Ishikawa (cell line): ENCODE measurements around the gene NMNAT3.

Source experiments
- CEBPB ChIP-seq: IDR thresholded peaks from 2 replicates; pipeline ENCODE4 v1.6.1; 2012
- CREB1 ChIP-seq: IDR thresholded peaks from 2 replicates; pipeline ENCODE4 v1.6.1; 2012; ENCODE audit warnings: low read depth
- EP300 ChIP-seq: IDR thresholded peaks from 2 replicates; pipeline ENCODE4 v1.6.1; 2012; ENCODE audit warnings: borderline replicate concordance
- FOXM1 ChIP-seq: IDR thresholded peaks from 2 replicates; pipeline ENCODE4 v1.6.1; 2012; ENCODE audit warnings: low read depth, borderline replicate concordance
- NFIC ChIP-seq: IDR thresholded peaks from 2 replicates; pipeline ENCODE4 v1.6.1; 2012
- RAD21 ChIP-seq: IDR thresholded peaks from 2 replicates; pipeline ENCODE4 v1.6.1; 2012; ENCODE audit warnings: low read depth
- TAF1 ChIP-seq: IDR thresholded peaks from 2 replicates; pipeline ENCODE4 v1.6.1; 2012; ENCODE audit warnings: low read depth, mild to moderate bottlenecking
- TCF12 ChIP-seq: IDR thresholded peaks from 2 replicates; pipeline ENCODE4 v1.6.1; 2012; ENCODE audit warnings: low read depth
- YY1 ChIP-seq: IDR thresholded peaks from 2 replicates; pipeline ENCODE4 v1.6.1; 2012; ENCODE audit warnings: low read depth
- ZBTB7A ChIP-seq: IDR thresholded peaks from 2 replicates; pipeline ENCODE4 v1.6.1; 2012; ENCODE audit warnings: low read depth
- TF ChIP-seq, protein P1 (sequence below): IDR thresholded peaks from 2 replicates; pipeline ENCODE4 v1.6.1; 2012
- TF ChIP-seq, protein P2 (sequence below): IDR thresholded peaks from 2 replicates; pipeline ENCODE4 v1.6.1; 2012
- TF ChIP-seq, protein P3 (sequence below): IDR thresholded peaks from 2 replicates; pipeline ENCODE4 v1.6.1; 2012; ENCODE audit warnings: low read depth, mild to moderate bottlenecking

DNA sequence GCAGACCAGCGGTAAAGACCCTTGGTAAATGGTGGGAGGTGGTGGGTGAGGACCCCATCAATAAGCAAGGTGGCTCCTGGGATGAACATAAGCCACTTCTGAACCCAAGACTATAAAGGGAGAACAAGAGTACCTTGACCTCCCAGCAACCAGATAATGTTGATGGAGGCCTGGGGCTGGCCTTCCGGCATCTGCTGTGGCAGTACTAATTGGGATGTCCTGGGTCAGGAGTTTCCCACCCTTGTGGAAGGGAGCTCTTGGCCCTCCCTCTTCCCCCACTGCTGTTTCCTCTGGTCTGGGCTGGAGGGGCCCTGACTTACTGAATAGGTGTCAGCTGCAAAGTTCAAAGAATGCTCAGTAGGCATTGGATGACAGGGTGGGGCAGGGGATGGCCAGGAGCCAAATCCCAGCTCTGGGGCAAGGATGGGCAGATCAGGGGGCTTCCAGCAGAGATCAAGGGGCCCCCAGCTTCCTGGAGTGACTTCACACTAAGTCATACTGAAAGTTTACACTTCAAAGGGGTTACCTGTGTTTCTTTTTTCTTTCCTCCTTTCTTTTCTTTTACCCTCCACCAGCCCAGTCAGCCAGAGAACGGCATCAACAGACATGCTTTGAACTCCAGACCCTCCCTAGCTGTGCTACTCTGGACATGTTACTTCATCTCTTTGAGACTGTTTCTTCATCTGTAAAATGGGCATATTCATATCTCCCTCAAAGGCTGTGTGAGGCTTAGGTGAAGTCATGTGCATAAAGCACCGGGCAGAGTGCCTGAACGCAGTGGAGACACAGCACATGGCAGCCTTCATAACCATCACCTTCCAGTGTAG lies 139.8 kb downstream of the NMNAT3 start:
- TF ChIP-seq ZBTB7A (0 out of 2 replicates have a peak, but pooled peaks have one; percentile 37), CEBPB (no peak), FOXM1 (no peak), NFIC (peak; percentile 35; the same call in 1 of the 2 replicates), YY1 (no peak), EP300 (no peak), CREB1 (no peak), RAD21 (no peak), TCF12 (0 out of 2 replicates have a peak, but pooled peaks have one; percentile 30), TAF1 (no peak)
- TF ChIP-seq, protein P1, sequence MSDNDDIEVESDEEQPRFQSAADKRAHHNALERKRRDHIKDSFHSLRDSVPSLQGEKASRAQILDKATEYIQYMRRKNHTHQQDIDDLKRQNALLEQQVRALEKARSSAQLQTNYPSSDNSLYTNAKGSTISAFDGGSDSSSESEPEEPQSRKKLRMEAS: no peak
- TF ChIP-seq, protein P2, sequence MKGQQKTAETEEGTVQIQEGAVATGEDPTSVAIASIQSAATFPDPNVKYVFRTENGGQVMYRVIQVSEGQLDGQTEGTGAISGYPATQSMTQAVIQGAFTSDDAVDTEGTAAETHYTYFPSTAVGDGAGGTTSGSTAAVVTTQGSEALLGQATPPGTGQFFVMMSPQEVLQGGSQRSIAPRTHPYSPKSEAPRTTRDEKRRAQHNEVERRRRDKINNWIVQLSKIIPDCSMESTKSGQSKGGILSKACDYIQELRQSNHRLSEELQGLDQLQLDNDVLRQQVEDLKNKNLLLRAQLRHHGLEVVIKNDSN: no peak
- TF ChIP-seq, protein P3, sequence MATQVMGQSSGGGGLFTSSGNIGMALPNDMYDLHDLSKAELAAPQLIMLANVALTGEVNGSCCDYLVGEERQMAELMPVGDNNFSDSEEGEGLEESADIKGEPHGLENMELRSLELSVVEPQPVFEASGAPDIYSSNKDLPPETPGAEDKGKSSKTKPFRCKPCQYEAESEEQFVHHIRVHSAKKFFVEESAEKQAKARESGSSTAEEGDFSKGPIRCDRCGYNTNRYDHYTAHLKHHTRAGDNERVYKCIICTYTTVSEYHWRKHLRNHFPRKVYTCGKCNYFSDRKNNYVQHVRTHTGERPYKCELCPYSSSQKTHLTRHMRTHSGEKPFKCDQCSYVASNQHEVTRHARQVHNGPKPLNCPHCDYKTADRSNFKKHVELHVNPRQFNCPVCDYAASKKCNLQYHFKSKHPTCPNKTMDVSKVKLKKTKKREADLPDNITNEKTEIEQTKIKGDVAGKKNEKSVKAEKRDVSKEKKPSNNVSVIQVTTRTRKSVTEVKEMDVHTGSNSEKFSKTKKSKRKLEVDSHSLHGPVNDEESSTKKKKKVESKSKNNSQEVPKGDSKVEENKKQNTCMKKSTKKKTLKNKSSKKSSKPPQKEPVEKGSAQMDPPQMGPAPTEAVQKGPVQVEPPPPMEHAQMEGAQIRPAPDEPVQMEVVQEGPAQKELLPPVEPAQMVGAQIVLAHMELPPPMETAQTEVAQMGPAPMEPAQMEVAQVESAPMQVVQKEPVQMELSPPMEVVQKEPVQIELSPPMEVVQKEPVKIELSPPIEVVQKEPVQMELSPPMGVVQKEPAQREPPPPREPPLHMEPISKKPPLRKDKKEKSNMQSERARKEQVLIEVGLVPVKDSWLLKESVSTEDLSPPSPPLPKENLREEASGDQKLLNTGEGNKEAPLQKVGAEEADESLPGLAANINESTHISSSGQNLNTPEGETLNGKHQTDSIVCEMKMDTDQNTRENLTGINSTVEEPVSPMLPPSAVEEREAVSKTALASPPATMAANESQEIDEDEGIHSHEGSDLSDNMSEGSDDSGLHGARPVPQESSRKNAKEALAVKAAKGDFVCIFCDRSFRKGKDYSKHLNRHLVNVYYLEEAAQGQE: no peak
